CD4-positive, alpha-beta T cell treated with Interferon gamma for 1 hour (primary cell): ENCODE measurements around the gene DIP2A.
A peak's percentile ranks its signal among the peaks of the same experiment; 100 is the strongest.
"Not testable (repeated sequence)": the region's sequence is repeated elsewhere in the genome, so short reads cannot be mapped to it uniquely, and the experiment has no call there.

ENCODE experiments used
- DNase-seq: peaks from one replicate; pipeline ENCODE4 v3.0.0-alpha.2; 2020

DIP2A gene

DNA sequence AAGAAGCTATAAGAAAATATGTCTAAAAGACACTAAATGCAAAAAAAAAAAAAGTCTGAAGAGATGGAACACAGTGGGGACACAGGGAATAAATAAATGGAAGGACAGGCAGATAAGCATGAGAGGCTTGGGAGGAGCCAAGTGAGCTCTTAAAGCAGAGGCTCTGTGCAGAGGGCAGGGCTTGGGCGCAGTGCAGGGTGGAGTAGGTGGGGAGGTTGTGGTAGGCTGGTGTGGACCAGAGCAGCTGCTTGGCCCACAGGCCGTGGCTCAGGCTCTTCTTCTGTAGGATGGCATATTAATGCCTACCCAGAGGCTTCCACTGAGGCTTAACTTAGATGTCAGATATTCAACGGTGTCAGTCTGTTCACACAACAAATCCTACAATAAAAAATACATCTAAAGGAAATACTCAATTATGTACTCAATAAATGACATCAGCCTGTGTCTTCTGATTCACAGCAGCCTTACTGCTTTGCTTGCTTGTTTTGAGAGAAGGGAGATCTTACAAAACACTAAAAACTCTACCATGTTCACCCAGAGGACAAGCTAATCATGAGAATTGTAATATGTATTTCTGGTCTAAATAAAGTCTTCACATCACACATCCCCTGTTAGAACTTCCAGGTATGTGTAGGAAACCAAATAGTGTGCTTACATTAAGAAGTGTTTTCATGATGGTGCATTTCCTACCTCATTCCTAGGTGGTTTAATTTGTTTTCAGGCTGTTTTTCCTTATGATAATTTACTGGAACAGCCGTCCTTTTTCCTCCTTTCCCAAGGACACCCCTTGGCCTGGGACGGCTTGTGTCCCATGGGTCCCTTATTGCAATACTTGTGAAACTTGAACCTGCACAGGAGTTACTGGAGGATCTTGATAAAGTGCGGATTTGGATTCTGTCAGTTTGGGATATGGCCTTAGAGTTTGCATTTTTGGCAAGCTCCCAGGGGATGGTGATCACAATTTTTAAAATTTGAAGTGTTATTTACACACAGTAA is 24.9 kb downstream of the DIP2A start:
- no peak for DNase-seq

DNA sequence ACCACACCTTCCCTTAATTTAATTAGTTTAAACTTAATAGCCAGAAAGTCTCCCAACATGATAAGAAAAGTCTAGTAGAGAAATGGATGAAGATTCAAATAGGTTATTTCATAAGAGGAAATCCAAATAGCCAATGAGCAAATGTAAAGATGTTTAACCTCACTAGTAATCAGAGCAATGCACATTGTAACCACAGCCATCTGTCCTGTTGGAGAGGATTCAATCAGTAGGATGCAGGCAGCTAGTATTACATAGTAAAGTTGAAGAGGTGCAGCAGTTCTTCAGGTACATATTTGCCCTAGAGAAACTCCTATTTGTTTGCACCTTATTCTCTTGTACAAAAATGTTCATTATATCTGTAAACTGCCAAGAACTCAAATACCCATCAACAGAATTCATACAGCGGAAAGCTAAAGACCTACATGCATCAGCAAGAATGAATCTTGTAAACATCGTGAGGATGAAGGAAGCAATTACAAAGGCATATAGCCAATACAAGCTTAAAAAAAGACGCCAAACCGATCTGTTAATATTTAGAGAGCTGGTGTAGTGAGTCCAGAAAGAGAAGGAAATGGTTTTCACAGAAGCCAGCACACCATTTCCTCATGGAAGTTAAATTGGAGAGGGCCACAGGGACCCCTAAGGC is 27.9 kb downstream of the DIP2A start:
- no peak for DNase-seq

DNA sequence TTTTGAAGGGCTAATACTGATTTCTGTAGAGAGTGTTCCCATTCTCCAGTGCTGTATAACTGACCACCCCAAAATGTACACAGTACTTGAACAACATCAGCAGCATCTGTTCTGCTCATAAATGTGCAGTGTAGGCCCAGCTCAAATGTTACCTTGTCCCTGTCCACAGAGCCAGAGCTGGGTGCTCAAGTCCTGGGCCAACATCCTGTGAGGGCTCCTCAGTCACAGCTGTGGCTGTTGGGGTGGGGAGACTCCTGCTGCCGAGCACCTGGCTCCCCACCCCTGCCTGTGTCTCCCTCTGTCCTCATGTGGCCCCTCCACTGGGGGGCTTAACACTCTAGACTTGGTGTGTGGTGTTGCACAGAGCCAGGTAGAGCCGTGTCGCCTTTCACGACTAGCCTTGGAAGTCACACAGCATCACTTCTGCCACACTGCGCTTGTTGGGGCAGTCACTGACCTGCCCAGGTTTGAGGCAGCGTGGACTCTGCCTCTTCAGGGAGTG is 30.5 kb downstream of the DIP2A start:
- no peak for DNase-seq

DNA sequence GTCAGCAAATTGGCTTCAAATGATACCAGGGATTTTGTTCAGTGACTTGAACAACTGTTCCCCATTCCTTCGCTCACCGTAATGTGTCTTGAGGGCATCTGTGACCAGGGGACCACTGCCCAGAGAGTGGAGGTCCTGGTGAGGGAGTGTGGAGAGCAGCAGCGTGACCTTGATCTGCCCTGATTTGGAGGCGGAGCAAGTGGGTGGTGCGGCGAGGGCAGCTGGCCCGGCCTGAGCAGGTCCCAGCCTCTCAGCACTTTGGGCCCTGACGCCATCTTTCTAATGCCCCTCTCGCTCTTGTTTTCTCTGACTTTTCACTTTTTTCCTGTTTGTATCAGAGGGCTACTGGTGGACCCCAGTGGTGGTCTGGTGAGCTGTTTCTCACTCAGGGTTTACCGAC is 31.1 kb downstream of the DIP2A start:
- no peak for DNase-seq

DNA sequence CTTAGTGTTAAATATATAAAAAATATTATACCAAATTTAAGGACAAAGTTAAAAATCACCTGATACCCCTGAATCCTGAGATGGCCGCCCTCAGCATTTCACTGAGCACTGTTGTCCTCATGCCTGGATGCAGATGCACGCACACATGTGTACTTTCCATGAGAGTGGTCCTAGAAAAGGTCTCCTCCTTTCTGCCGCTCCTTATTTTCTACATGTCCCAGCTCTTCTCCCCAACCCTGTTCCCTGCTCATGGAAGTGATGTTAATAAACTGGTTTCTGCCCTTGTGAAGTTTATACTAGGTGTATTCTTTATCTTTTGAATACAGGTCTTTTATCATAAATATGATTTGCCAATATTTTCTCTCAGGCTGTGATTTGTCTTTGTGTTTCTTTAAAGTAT is 32.9 kb downstream of the DIP2A start:
- no peak for DNase-seq

DNA sequence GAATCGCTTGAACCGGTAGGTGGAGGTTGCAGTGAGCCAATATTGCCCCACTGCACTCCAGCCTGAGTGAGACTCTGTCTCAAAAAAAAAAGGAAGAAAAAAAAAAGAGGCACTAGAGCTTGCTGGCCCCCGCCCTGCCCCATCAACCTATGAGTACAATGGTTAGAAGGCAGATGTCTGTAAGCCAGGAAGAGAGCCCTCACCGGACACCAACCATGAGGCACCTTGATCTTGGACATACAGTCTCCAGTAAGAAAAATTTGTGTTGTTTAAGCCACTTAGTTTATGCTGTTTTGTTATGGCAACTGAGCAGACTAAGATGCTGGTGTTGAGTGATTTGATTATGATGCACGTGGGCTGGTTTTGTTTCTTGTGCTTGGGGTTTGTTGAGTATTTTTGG is 34.2 kb downstream of the DIP2A start:
- DNase-seq = no peak

DNA sequence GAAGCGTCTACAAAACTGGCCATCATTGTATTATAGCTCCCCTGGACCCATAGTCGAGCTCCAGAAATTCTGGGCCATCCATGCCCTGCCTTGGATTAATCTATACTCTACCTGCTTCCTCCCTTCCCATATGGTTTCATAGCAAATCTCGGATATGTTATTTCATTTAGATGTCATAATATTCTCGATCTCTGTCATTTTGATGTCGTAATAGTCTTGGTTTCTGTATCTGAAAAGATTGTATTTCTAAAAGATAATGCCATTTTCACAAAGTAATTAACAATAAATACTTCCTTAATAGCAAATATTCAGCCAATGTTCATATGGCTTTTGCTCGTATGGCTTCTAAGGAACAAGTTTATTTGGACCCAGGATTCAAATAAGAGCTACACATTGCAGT is 35.1 kb downstream of the DIP2A start:
- DNase-seq = no peak

DNA sequence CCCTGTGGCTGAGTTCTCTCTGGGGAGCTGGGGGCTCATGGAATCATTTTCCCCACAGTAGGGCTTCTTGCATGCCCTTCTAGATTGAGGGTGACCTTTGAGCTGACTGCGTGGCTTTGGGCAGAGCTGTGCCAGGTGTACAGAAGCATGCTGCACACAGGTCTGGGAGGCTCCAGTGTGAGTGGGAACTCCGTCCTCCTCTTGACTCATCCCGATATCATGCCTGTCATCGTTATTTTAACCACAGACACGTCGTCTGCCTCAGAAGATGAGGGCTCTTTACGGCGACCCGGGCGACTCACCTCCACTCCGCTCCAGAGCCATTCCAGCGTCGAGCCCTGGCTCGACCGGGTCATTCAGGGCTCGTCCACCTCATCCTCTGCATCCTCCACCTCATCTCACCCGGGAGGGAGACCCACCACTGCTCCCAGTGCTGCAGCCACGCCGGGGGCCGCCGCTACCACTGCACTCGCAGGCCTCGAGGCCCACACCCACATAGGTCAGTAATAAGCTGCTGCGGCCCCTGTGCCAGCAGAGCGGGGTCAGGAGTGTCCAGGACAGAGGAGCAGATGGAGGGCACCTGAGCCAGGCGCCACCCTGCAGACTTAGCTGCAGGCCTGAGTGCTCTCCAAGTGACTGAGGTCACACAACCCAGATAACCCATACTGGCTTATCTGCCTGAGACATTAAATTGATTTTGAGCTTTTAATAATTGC is 39.8 kb downstream of the DIP2A start:
- DNase-seq = no peak

DNA sequence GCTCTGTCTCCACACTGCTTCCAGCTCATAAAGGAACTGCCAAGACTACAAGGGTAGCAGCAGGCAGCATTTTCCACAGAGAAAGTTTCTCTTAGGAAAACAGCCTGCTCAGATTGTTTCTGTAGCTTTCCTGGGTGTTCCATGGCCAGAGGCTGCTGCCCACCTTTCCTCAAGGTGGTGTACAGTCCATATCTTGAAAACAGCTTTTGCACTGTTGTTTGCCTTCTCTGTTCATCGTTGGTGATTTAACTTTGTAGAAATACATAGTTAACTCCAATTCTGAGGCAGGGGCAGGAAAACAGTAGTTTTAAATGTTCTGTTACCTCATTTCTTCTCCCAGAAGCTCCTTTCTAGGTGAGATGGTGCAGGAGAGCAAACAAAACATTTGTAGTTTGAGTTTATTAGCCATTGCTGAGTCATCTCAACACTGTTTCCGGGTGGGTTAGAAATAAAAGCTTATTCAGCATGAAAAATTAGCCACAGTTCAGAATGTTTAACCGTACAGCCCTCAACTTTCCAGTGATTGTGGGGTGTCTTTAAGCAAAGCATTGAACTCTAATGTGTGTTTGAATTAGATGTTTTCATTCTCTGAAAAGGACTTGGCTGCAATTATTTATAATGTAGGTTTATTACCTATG is 41.7 kb downstream of the DIP2A start:
- no peak for DNase-seq

DNA sequence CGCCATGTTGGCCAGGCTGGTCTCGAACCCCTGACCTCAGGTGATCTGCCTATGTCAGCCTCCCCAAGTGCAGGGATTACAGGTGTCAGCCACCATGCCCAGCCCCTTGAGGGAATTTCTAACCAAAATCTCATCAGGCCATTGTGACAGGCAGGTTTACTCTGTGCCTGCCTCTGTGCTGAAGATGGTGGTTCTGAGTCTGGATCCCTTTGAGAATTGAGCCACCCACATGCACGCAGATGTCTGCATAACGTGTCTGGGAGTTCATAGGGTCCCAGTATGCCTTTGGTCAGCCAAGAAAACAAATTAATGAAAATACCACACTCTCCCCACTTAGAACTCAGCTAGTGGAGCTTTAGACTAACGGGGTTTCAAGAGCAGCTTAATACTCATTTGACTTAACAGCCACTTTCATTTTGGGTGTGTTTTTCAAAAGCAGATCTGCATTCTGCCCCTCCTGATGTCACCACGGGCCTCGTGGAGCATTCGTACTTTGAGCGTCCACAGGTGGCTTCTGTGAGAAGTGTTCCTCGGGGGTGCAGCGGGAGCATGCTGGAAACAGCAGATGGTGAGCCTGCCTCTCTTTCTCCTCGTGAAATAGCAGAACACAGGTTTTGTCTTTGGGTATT is 45.3 kb downstream of the DIP2A start:
- no peak for DNase-seq

DNA sequence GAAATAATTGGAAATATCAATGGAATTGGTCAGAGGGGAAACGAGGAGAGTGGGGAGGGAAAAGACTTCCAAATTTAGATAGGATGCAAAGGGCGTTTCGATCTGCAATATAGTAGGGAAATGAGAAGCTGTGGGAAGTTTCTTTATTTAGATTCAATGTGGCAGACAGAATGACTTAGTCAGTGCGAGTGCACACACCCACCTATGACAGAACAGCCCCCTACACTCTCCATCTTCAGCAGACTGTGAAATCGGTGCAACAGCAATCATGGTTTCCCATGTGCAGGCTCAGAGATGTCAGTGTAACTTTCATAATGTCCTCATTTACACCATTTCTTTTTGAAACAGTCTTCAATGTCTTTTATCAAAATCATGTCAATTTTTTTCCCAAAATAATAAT is 46.0 kb downstream of the DIP2A start:
- no peak for DNase-seq

DNA sequence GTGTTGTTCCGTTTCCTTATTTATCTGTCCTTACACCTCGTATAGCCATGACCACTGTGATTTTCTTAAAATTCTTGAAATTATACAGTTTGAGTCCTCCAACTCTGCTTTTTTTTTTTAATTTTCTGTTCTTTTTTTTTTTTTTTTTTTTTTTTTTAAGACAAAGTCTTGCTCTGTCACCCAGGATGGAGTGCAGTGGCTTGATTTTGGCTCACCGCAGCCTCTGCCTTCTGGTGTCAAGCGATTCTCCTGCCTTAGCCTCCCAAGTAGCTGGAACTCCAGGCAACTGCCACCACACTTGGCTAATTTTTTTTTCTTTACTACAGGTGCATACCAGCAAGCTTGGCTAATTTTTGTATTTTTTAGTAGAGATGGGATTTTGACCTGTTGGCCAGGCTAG is 48.9 kb downstream of the DIP2A start:
- no peak for DNase-seq

DNA sequence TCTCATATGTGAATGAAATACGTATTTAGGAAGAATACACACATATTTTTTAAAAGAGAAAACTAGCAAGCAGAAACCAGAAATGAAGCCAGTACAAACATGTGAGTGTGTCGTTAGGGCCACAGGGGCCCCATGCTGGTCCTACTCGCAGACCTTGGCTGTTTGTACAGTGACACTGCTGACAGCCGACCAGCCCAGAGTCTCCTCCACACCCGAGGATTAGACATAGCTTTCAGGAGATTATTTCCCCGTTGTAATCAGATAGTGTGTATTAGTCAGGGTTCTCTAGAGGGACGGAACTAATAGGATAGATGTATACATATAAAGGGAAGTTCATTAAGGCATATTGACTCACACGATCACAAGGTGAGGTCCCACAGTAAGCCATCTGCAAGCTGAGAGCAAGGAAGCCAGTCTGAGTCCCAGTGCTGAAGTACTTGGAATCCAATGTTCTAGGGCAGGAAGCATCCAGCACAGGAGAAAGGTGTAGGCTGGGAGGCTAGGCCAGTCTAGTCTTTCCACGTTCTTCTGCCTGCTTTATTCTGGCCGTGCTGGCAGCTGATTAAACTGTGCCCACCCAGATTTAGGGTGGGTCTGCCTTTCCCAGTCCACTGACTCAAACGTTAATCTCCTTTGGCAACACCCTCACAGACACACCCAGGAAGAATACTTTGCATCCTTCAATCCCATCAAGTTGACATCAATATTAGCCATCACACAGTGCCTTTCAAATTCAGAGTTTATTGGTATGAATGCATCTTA is 51.2 kb downstream of the DIP2A start:
- no peak for DNase-seq

DNA sequence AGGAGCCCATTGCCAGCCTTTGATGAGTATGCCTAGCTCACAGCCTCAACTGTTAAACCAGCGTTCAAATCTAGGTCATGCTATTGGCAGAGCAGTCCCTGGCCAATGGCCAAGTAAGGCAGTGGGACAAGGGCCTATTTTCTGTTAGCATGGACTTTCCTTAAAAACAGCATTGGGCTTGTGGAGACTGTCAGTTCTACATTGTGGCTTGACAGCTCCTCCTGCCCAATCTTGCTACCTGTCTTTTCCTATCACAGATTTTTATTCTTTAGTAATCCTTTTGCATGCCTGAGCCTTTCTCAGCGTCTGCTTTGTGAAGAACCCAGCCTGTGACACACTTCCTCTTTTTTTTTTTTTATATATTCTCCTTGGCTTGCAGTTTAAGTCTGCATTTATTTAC is 56.4 kb downstream of the DIP2A start:
- no peak for DNase-seq

DNA sequence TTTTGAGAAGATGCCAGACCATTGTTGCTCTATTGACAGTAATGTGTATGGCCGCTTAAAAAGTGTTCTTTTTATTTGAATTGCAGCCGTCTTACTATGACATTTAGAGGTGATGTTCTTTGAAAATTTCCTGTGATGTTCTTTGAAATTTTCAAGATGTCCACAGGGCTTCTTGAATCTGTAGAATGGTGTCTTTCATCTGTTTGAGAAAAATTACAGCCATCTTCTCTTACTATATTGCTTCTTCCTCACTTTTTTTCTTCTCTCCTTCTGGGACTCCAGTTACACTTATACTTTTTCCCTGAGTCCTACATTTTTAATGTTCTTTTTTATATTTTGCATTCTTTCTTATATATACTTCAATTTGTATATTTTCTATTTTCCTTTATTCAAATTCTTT is 57.4 kb downstream of the DIP2A start:
- DNase-seq = no peak

DNA sequence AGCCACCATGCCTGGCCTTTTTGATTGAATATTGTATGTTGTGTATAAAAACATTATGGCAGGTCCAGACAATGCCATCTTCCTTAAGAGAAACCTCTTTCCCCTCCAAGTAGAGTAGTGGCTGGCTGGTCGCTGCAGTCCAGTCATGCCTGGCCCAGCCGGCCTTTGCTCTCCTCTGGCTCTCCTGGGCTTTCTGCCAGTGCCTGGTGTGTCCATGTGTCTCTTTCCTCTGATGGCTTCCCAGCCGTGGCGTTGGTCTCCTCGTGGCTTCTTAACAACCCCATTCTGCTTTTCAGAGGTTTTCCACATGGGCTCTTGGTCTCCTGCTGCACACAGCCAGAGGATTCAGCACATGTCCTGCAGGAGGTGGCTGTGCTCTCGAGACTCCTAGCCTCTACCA is 58.7 kb downstream of the DIP2A start:
- DNase-seq = no peak

DNA sequence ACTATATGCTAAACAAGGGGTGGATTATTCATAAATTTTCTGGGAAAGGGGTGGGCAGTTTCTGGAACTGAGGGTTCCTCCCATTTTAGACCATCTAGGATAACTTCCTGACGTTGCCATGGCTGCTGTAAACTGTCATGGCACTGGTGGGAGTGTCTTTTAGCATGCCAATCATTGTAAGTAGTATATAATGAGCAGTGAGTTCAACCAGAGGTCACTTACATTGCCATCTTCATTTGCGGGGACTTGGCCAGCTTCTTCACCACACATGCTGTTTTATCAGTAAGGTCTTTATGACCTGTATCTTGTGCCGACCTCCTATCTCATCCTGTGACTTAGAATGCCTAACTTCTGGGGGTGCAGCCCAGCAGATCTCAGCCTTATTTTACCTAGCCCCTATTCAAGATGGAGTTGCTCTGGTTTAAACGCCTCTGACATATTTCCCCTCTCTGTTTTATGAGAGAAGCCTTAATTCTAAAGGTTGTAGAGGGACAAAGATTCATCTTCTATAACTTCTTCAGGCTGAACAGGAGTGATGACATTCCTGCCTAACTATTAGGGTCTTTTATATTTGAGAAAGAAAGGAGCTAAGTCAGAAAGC is 60.4 kb downstream of the DIP2A start:
- DNase-seq = no peak

DNA sequence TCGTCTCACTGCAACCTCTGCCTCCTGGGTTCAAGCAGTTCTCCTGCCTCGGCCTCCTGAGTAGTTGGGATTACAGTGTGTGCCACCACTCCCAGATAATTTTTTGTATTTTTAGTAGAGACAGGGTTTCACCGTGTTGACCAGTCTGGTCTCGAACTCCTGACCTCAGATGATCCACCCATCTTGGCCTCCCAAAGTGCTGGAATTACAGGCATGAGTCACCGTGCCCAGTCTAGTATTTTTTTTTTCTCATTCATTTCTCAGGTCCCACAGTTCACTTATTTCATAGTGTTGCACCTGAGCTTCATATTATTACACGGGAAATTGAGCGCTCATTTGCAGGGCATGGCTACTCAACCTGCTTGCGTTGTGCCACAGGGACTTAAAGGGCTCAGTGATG is 68.7 kb downstream of the DIP2A start:
- not testable (repeated sequence) for DNase-seq

DNA sequence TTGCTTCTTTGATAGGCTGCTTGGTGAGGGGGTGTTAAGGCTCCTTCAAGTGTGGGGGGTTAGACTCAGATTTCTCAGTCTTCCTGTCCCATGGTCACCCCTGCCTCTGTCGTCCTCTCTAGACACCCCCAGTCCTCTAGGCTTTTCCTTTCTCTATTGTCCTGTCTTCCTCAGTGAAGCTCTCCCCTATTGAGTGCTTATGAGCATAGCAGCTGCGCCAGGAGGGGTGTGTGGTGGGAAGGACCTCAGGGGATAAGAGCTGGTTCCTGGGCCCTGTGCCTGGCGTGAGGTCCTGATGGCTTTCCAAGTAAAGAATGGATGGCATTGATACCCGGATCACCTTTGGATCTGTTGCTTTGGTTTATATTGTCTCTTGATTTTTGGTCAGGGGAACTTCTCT is 69.1 kb downstream of the DIP2A start:
- no peak for DNase-seq

DNA sequence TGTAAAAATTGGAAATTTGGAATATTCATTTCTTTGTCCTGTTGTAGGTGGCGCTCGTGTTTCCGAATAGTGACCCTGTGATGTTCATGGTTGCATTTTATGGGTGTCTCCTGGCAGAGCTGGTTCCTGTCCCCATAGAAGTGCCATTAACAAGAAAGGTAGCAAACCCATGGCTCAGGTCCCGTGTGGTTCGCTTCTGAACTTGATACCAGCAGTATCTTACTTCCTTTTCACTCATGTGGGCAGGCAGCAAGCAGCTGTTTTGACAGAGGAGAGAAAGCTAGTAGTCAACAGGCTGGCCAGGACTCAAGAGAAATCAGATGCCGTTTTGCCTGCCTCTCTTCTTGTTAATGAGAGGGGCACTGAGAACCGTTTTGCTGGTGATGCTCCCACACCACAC is 73.4 kb downstream of the DIP2A start:
- DNase-seq = peak; percentile 9

DNA sequence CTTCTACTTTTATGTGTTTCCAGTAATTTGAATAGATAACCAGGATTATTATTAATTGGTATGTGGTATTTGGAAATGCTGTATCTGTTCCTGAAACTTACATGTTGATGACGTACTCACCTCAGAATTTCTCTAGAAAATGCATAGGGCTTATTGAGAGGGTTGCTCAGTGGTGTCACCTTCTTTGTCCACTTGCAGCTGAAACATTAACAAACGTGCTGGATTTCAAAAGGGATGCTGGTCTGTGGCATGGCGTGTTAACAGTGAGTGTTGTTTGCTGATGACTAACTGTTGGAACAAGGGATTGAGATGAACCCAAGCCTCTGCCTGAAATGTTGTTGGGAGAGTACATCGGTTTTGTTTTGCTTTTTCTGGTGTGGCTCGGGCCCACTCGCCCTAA is 78.3 kb downstream of the DIP2A start:
- no peak for DNase-seq
